MM.1S (cell line): ENCODE results near the gene ECHDC3.

Source experiments
- DNase-seq: peaks from one replicate; pipeline ENCODE4 v3.0.0-alpha.2; 2015
- H2AFZ ChIP-seq: fragments of 300-600 bp; sonication (generic); 2 replicates; pipeline ENCODE4 v1.6.0; 2016; ENCODE audit warnings: antibody characterized with exemption, low read length
- H3F3A ChIP-seq: fragments of 300-600 bp; sonication (generic); 2 replicates; pipeline ENCODE4 v1.6.1; 2016; ENCODE audit warnings: mild to moderate bottlenecking, antibody characterized with exemption, low read length, moderate library complexity, mixed read lengths; ENCODE audit not compliant: insufficient read depth
- H3K27ac ChIP-seq: fragments of 300-600 bp; sonication (generic); 2 replicates; pipeline ENCODE4 v1.5.1; 2016; ENCODE audit warnings: mild to moderate bottlenecking, low read length
- H3K27me3 ChIP-seq: fragments of 300-600 bp; sonication (generic); replicated peaks from 2 replicates; pipeline ENCODE4 v1.6.0; 2016; ENCODE audit warnings: low read length; ENCODE audit not compliant: insufficient read depth
- H3K36me3 ChIP-seq: fragments of 300-600 bp; sonication (generic); replicated peaks from 2 replicates; pipeline ENCODE4 v1.6.1; 2016; ENCODE audit warnings: mild to moderate bottlenecking, low read length, mixed read lengths; ENCODE audit not compliant: insufficient read depth
- H3K4me1 ChIP-seq: fragments of 300-600 bp; sonication (generic); 2 replicates; pipeline ENCODE4 v1.6.1; 2016; ENCODE audit warnings: low read length, mixed read lengths
- H3K4me2 ChIP-seq: fragments of 300-600 bp; sonication (generic); 2 replicates; pipeline ENCODE4 v1.6.0; 2016; ENCODE audit warnings: low read depth, low read length
- H3K4me3 ChIP-seq: fragments of 300-600 bp; sonication (generic); 2 replicates; pipeline ENCODE4 v1.5.1; 2016; ENCODE audit warnings: low read length, mixed read lengths
- H3K79me2 ChIP-seq: fragments of 300-600 bp; sonication (generic); 2 replicates; pipeline ENCODE4 v1.6.1; 2016; ENCODE audit warnings: mixed run types, low read length, mixed read lengths
- H3K9ac ChIP-seq: fragments of 300-600 bp; sonication (generic); 2 replicates; pipeline ENCODE4 v1.6.1; 2016; ENCODE audit warnings: low read length, mixed read lengths
- H3K9me2 ChIP-seq: fragments of 300-600 bp; sonication (generic); replicated peaks from 2 replicates; pipeline ENCODE4 v1.6.1; 2016; ENCODE audit warnings: mild to moderate bottlenecking, low read length, mixed read lengths; ENCODE audit not compliant: insufficient read depth
- H3K9me3 ChIP-seq: fragments of 300-600 bp; sonication (generic); replicated peaks from 2 replicates; pipeline ENCODE4 v1.6.1; 2016; ENCODE audit warnings: mild to moderate bottlenecking, low read length, mixed read lengths; ENCODE audit not compliant: insufficient read depth
- H4K20me1 ChIP-seq: fragments of 300-600 bp; sonication (generic); 2 replicates; pipeline ENCODE4 v1.6.1; 2016; ENCODE audit warnings: mild to moderate bottlenecking, low read length, moderate library complexity, mixed read lengths; ENCODE audit not compliant: insufficient read depth
- EZH2 ChIP-seq: fragments of 300-600 bp; sonication (generic); optimal IDR thresholded peaks from 2 replicates; pipeline ENCODE3; 2017; ENCODE audit warnings: low read depth, mild to moderate bottlenecking, antibody characterized with exemption, low read length, mixed read lengths
- EZH2phosphoT487 ChIP-seq: fragments of 300-600 bp; sonication (generic); IDR thresholded peaks from 2 replicates; pipeline ENCODE4 v1.6.1; 2018; ENCODE audit warnings: antibody characterized with exemption, low read length
- TF ChIP-seq, protein P1 (sequence below): fragments of 300-600 bp; sonication (generic); IDR thresholded peaks from 2 replicates; pipeline ENCODE4 v1.5.1; 2016; ENCODE audit warnings: antibody characterized with exemption, low read length, mixed read lengths

The ECHDC3 gene

GRCh38 chr10:11782793-11783557, 40.8 kb downstream of the ECHDC3 start:
- Histone ChIP-seq H3F3A (no peaks in the 10 kb centered on the region), H3K4me1 (peaks cover 5% of the 10 kb centered on the region; the same call in 1 of the 2 replicates), H3K9me2 (no peaks in the 10 kb centered on the region), H3K4me2 (peak overlapping the region; percentile 40; the same call in 1 of the 2 replicates), H2AFZ (peak overlapping the region; percentile 26; the same call in 1 of the 2 replicates), H3K79me2 (no peaks in the 10 kb centered on the region), H3K4me3 (no peak overlapping the region), H3K9me3 (no peaks in the 10 kb centered on the region), H3K9ac (no peak overlapping the region), H3K27me3 (no peaks in the 10 kb centered on the region), H4K20me1 (no peaks in the 10 kb centered on the region), H3K36me3 (no peaks in the 10 kb centered on the region), H3K27ac (no peak overlapping the region)
- DNase-seq: peak; percentile 89
- TF ChIP-seq, protein P1, sequence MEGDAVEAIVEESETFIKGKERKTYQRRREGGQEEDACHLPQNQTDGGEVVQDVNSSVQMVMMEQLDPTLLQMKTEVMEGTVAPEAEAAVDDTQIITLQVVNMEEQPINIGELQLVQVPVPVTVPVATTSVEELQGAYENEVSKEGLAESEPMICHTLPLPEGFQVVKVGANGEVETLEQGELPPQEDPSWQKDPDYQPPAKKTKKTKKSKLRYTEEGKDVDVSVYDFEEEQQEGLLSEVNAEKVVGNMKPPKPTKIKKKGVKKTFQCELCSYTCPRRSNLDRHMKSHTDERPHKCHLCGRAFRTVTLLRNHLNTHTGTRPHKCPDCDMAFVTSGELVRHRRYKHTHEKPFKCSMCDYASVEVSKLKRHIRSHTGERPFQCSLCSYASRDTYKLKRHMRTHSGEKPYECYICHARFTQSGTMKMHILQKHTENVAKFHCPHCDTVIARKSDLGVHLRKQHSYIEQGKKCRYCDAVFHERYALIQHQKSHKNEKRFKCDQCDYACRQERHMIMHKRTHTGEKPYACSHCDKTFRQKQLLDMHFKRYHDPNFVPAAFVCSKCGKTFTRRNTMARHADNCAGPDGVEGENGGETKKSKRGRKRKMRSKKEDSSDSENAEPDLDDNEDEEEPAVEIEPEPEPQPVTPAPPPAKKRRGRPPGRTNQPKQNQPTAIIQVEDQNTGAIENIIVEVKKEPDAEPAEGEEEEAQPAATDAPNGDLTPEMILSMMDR: peak; percentile 80
- TF ChIP-seq EZH2phosphoT487 (no peak), EZH2 (no peak)

DNA sequence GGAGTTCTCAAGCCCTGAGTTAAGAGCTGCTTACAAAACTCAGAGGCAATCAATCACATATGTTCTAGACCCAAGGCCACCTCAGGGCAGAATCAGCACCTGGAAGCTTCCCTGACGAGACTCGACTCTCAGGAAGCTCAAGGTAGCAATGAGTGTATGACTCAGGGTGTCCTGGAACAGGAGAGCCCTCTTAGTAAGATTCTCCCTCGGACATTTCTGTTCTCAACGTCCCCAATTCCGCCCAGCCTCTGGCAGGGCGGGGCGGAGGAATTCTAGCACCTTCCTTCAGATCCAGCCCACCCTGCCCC, 41.3 kb downstream of the ECHDC3 start:
- H4K20me1 ChIP-seq: no peaks in the 10 kb centered on the region
- no peak overlapping the region for H3K4me2 ChIP-seq
- TF ChIP-seq EZH2phosphoT487: no peak
- TF ChIP-seq, protein P1: no peak
- TF ChIP-seq EZH2: no peak
- no peak overlapping the region for H3K9ac ChIP-seq
- no peak overlapping the region for H3K27ac ChIP-seq
- no peaks in the 10 kb centered on the region for H3K79me2 ChIP-seq
- no peaks in the 10 kb centered on the region for H3K36me3 ChIP-seq
- H3K4me1 ChIP-seq: peaks cover 5% of the 10 kb centered on the region; the same call in 1 of the 2 replicates
- H3F3A ChIP-seq: no peaks in the 10 kb centered on the region
- H2AFZ ChIP-seq: no peak overlapping the region
- H3K4me3 ChIP-seq: no peak overlapping the region
- DNase-seq: no peak
- no peaks in the 10 kb centered on the region for H3K9me3 ChIP-seq
- H3K9me2 ChIP-seq: no peaks in the 10 kb centered on the region
- H3K27me3 ChIP-seq: no peaks in the 10 kb centered on the region

- Histone ChIP-seq H3K4me3 (no peak overlapping the region), H3K9ac (no peak overlapping the region), H2AFZ (no peak overlapping the region), H3K27ac (no peak overlapping the region), H3K36me3 (no peaks in the 10 kb centered on the region), H3K9me3 (no peaks in the 10 kb centered on the region), H3K9me2 (no peaks in the 10 kb centered on the region), H3K27me3 (no peaks in the 10 kb centered on the region), H4K20me1 (no peaks in the 10 kb centered on the region), H3K4me1 (peaks cover 5% of the 10 kb centered on the region; the same call in 1 of the 2 replicates), H3K4me2 (no peak overlapping the region), H3K79me2 (no peaks in the 10 kb centered on the region), H3F3A (no peaks in the 10 kb centered on the region)
- TF ChIP-seq EZH2: no peak
- no peak for TF ChIP-seq EZH2phosphoT487
- TF ChIP-seq, protein P1: no peak
- no peak for DNase-seq
Measured at GRCh38 chr10:11787374-11787773, 45.2 kb downstream of the ECHDC3 start.
